HFFc6 (cell line): Measurements from ENCODE around the gene CA12. TPM values are rescaled to one million over a fixed set of nuclear protein-coding genes. Genes with fewer than 3 reads are reported as not detected.

ENCODE experiments used
- DNase-seq: peaks from one replicate; pipeline ENCODE4 v3.0.0-alpha.2; 2018
- H3K27ac Mint-ChIP-seq: 2 replicates; pipeline ENCODE4 v1.8.0; 2020; ENCODE audit warnings: mild to moderate bottlenecking, mixed read lengths
- H3K27me3 Mint-ChIP-seq: 2 replicates; pipeline ENCODE4 v1.8.0; 2021; ENCODE audit warnings: mild to moderate bottlenecking, moderate library complexity, mixed read lengths; ENCODE audit not compliant: insufficient read depth
- H3K36me3 Mint-ChIP-seq: 2 replicates; pipeline ENCODE4 v1.8.0; 2021; ENCODE audit warnings: low read depth, mixed read lengths
- H3K4me1 Mint-ChIP-seq: 2 replicates; pipeline ENCODE4 v1.8.0; 2020; ENCODE audit warnings: low read depth, mixed read lengths
- H3K4me3 Mint-ChIP-seq: 2 replicates; pipeline ENCODE4 v1.8.0; 2020; ENCODE audit warnings: mild to moderate bottlenecking, moderate library complexity, mixed read lengths
- H3K9me3 Mint-ChIP-seq: 2 replicates; pipeline ENCODE4 v1.8.0; 2020; ENCODE audit warnings: mild to moderate bottlenecking, mixed read lengths
- CTCF ChIP-seq: fragments of 200-600 bp; sonication (generic); IDR thresholded peaks from 2 replicates; pipeline ENCODE4 v1.5.0; 2021; ENCODE audit warnings: antibody characterized with exemption, mild to moderate bottlenecking
- total RNA-seq, 6 experiments: library from RNA; stranded (reverse); fragmentation: NEBNext Ultra II Directional; extraction: Animal tissue kit (Norgen Biotek cat#: 25700); gene quantifications; 2 replicates in 1 of 6; 3 replicates in 5 of 6; pipeline ENCODE4 v1.2.3, GENCODE V29; 2021

Gene CA12
- total RNA-seq, 6 experiments from 2014 or later, result 8.3 to 18.2 (median 15.8) TPM

- Mint-ChIP-seq H3K27ac (no peak overlapping the region), H3K36me3 (no peaks in the 10 kb centered on the region), H3K4me1 (peaks cover 22% of the 10 kb centered on the region), H3K9me3 (no peaks in the 10 kb centered on the region), H3K4me3 (no peak overlapping the region), H3K27me3 (peaks cover 15% of the 10 kb centered on the region)
- TF ChIP-seq CTCF, result no peak
- DNase-seq, result no peak
Measured at GRCh38 chr15:63362196-63362595, 19.4 kb downstream of the CA12 start.

- peaks cover 7% of the 10 kb centered on the region for H3K4me1 Mint-ChIP-seq
- DNase-seq, result no peak
- H3K27me3 Mint-ChIP-seq, result peaks cover 15% of the 10 kb centered on the region
- H3K4me3 Mint-ChIP-seq, result no peak overlapping the region
- no peaks in the 10 kb centered on the region for H3K36me3 Mint-ChIP-seq
- no peaks in the 10 kb centered on the region for H3K9me3 Mint-ChIP-seq
- H3K27ac Mint-ChIP-seq, result no peak overlapping the region
- TF ChIP-seq CTCF, result no peak
Measured at GRCh38 chr15:63360170-63360569, 21.5 kb downstream of the CA12 start.

GRCh38 chr15:63358241-63359029 lies 23.2 kb downstream of the CA12 start:
- Mint-ChIP-seq H3K36me3 (no peaks in the 10 kb centered on the region), H3K4me1 (no peaks in the 10 kb centered on the region), H3K4me3 (no peak overlapping the region), H3K27ac (no peak overlapping the region), H3K9me3 (no peaks in the 10 kb centered on the region), H3K27me3 (peaks cover 14% of the 10 kb centered on the region)
- TF ChIP-seq CTCF, result no peak
- no peak for DNase-seq

- H3K27ac Mint-ChIP-seq, result no peak overlapping the region
- H3K4me3 Mint-ChIP-seq, result no peak overlapping the region
- H3K36me3 Mint-ChIP-seq, result no peaks in the 10 kb centered on the region
Measured at GRCh38 chr15:63357731-63358130, 23.9 kb downstream of the CA12 start.

GRCh38 chr15:63357061-63357460 lies 24.6 kb downstream of the CA12 start:
- DNase-seq, result no peak
- Mint-ChIP-seq H3K9me3 (no peaks in the 10 kb centered on the region), H3K27ac (no peak overlapping the region), H3K27me3 (peaks cover 7% of the 10 kb centered on the region), H3K4me3 (no peak overlapping the region), H3K4me1 (no peaks in the 10 kb centered on the region), H3K36me3 (no peaks in the 10 kb centered on the region)
- TF ChIP-seq CTCF, result no peak

More at GRCh38 chr15:63357731-63358130, 23.9 kb downstream of the CA12 start:
- Mint-ChIP-seq H3K4me1 (no peaks in the 10 kb centered on the region), H3K27me3 (peaks cover 7% of the 10 kb centered on the region), H3K9me3 (no peaks in the 10 kb centered on the region)
- no peak for DNase-seq
- TF ChIP-seq CTCF, result no peak
